ENCODE results near the gene GSC2.
"Not testable (repeated sequence)": the region's sequence is repeated elsewhere in the genome, so short reads cannot be mapped to it uniquely, and the experiment has no call there.

GSC2 gene

GRCh38 chr22:19178065-19178656, 28.1 kb upstream of the GSC2 start:
- peak in 8 of 56 donors; percentile 57 to 80 (median 66) for DNase-seq

- no peak for DNase-seq
Observed at GRCh38 chr22:19177164-19178064, 27.3 kb upstream of the GSC2 start.

DNA sequence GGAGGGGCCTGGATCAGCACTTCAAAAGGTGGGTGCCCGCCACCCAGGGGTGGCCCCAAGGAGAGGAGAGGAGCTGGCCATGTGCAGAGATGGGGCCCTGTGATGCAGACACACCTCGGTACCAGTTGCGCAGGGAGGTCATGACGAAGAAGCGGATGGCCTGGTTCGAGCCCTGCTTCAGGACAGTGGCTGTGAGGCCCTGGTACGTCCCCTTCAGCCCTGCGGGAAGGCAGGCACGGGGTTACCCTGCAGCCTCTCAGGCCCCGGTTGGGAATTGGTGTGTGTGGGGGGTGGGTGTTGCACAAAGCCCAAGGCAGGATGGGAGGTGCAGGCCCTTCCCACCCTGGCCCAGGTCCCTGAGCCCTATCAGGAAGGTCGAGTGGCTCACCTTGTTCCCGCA, 26.6 kb upstream of the GSC2 start:
- no peak for DNase-seq

DNA sequence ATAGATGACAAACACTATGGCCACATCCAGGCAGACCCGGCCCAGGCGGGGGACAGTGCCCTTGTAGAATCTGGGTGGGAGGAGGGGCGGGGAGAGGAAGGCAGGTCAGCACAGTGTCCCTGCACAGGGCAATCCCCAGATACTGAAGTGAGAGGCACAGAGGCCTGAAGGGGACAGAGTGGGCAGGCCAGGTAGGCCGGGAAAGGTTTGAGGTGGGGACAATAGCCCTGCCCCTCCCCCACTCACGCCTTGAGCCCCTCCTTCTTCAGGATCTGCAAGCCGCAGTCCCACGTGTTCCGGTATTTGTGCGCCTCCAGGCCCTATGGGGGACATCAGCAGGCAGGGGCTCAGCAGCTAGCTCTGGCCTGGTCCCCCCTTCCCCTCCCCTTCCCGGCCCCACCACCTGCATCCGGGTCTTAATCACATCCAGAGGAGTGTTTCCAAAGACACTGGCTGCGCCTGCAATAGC, 26.1 kb upstream of the GSC2 start:
- no peak for DNase-seq

DNA sequence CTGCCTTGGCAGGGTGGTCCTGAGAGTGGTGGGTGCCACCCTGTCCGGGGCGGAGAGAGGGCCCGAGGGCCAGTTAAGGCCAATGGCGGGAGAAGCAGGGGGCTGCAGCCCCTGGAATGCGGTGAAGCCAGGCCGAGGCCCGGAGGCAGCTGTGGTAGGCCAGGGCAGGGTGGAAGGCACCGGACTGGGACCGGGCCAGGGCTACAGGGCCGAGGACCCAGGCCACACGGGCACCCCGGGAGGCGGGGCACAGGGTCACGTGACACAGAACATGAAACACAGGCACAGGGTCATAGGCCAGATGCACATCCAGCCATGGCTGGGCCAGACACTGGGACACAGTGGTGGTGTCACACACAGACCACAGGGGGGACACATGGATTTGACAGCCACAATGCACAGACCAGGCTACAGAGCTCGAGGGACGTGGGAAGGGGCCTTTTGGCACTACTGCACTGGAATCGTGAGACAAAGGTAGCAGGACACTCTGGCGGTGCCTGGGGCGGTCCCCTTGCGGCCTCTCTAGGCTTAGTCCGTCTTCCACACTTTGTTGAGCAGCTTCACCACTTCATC, 25.6 kb upstream of the GSC2 start:
- DNase-seq: no peak

DNA sequence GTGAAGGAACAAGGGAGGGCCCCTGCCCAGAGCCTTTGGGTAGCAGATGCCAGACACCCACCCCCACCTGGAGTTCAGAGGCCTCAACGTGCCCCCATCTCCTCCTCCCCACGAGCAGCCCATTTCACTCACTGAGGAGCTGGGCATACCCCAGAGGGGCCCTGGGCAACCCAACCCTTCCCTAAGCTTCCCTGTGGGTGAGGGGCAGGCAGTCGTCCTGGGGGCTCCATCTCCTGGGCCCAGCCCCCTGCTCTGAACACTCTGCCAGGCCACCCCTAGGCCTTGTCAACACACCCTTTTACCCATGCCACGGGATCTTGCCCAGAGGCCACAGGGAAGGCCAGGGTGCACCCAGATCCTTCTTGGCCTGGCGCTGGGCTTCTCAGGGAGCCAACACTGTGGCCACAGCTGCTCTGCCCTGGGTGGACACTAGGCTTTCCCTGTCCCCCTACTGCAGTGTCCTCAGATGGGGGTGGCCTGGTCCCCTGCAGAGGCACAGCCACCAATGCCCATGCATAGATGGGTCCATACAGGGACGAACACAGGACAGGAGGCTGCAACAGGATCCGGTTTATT, 25.0 kb upstream of the GSC2 start:
- no peak for DNase-seq

DNA sequence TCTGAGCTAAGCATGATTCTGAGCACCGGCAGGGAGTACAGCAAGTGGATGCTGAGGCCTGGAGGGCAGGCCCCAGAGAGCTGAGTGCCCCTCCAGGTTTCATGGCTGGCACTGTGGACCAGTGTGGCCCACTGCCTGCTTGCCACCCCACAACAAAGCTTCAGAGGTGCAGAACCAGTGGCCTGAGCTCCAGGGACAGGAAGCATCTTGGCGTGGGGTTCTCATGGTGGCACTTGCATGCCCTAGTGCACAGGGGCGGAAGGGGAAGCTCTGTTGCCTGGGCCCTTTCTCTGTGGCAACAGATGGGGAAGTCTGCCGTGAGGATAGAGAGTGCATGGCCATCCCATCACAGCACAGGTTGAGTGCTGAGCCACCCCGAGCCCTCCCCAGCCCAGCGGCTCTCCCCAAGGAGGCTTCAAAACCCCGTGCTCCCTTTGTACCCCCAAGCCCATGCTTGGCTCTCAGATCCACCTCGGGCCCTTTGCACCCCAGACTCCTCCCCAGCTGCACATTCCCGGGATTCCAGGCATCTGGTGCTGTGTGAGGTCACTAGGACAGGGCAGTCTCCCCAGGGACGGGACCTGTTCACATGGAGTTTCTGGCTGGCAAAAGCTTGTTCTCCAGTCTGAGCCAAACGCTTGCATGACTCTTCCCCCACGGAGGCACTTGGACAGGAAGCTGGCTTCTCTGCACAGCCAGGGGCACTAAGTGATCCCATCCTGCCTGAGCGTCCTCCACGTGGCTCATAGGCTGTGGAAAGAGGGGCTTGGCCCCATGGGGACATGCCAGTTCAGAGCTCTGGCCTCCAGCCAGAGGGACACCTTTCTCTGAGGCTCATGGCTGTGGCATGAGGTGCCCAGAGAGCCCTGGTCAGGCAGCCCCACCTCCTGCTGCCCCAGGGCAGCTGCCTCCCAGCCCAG, 24.3 kb upstream of the GSC2 start:
- peak in 1 of 56 donors; percentile 26 for DNase-seq

DNA sequence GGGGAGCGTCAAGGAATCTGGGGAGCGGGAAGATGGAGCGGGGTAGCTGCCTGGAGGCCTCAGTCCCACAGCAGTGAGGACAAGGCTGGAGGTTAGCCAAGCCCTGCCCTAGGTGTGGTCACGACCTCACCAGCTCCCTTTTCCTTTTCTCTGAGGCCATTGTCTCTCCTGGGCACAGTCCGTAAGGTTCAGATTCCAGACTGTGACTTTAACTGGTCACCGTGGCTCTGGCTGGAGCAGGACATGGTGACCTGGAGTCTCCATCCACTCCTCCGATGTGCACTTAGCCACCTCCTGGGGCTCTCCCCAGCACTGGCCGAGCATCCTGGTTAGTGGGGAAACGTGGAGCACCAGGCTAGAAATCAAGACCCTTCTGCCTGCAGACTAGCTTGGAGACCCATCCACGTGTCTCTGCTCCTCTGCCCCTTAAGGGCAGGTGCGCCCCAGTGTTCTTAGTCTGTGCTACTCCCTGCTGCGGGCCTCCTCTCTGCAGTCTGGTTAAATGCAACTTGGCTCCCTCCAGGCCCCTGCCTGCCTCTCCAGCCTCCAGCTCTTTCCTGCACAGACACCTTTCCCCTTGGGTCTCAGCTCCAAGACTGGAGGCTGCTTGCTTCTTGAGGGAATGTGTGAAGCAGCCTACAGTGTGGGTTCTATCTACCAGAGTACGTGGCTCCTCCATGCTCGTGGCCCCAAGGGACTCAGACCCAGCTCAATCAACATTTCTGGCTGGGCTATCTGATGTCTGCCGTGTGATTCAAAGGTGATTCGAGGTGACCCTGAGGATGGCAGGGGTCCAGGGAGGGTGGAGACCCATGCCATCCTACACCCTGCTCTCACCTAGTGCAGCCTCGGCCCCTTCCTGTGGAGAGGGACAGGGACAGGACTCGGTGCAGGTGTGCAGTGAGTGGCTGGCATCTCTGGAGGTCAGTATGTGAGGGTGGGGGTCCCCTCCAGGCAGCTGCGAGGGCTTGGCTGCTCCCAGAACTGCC, 23.2 kb upstream of the GSC2 start:
- no peak for DNase-seq

DNA sequence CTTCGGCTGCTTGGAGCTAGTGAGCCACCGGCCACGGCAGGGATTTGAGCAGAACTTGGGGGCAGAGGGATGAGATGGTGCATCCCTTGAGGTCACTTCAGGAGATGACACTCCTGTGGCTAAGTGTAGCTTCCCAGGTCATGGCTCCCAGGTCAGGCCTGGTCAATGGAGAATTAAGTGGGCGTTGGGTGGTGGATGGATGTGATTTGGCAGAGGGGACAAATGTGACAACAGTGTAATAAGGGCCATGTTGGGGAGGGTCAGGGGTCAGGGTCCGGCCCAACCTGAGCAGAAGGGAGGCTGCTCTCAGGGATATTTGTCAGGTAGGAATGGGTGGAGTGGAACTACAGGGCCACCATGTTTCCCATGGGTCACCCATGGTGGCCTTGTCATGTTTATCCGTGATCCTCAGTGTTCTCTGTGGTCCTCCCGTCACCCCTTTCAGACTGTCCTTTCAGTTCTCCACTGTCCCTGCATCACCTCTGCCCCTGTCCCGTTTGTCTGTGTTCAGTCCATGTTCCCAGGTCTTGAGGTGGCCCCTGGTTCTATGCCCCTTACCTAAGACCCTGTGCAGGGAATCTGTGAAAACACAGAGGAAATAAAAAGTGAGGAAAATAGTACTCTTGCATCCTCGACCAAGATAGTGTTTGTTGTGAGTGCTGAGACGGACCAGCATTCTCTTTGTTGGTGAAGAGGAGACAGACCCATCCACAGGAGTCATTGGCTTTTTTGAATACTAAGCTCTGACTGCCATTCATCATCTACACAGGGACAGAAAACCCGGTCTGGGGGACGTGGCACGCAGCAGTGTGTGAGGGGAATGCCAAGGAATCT, 22.3 kb upstream of the GSC2 start:
- DNase-seq: no peak

DNA sequence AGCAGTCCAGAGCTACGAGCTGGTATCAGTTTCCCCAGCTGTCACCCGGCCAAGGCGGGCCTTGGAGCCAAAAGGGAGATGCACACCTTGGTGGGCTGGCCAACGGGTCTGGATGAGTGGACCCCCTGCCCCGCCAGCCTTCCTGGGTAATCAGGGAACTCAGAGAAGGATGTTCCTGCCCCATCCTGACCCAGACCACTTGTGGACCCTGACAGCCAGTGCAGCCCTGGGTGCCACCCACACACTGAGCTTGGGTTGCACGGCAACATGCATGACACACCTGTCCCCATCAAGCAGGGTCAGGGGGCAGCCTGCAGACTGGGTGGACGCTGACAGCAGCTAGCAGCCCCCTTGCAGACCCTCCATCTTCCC, 19.8 kb upstream of the GSC2 start:
- DNase-seq: no peak

GRCh38 chr22:19169002-19169946, 19.2 kb upstream of the GSC2 start:
- no peak for DNase-seq

DNA sequence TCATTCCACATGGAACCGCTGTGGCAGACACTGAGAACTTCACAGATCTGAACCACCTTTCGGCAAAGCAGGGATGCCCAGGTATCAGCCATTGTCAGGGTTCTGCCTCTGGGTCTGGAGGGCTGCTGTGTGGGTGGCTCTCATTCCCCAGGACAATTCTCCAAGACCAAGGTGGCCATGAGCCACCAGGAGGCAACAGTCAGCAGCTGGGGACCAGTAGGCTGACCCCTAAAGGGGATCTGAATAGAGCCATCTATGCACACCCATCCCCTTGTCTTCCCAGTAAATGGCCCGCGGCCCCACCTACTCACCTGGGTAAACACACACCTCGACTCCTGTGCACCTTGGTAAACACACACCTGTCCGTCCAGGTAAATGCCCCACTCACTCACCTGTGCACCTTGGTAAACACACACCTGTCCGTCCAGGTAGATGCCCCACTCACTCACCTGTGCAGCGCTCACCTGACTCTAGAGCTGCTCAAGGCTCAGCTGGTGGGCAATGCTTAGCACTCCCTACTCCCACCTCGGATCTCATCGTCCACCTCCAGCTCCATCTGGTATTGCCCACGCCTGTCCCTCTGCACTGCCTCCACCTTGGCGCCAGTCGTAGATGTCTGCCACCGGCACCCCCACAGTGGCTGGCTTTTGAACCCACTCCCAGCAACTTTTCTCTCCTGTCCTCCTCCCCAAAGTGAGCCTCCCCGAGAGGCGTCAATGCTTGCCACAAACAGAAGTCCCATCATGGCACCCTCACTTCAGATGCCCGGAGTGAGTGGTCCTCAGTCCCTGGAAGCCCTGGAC, 18.2 kb upstream of the GSC2 start:
- no peak for DNase-seq

GRCh38 chr22:19167106-19167869, 17.2 kb upstream of the GSC2 start:
- DNase-seq: no peak

- no peak for DNase-seq
Observed at GRCh38 chr22:19166421-19166820, 16.3 kb upstream of the GSC2 start.

- DNase-seq: no peak
Observed at GRCh38 chr22:19164425-19164824, 14.3 kb upstream of the GSC2 start.

DNA sequence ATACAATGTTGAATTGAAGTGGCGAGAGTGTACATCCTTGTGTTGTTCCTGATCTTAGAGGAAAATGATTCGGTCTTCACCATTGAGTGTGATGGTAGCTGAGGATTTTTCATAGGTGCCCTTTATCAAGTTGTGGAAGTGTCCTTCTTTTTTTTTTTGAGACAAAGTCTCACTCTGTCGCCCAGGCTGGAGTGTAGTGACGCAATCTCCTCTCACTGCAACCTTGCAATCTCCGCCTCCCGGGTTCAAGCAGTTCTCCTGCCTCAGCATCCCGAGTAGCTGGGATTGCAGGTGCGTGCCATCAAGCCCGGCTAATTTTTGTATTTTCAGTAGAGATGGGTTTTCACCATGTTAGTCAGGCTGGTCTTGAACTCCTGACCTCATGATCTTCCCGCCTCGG, 8.6 kb upstream of the GSC2 start:
- DNase-seq: not testable (repeated sequence)
